Loucy (cell line): ENCODE data around the gene ADGRB3.

Experiments
- H2AFZ ChIP-seq: fragments of 200-600 bp; sonication (generic); 2 replicates; pipeline ENCODE4 v1.6.0; 2016; ENCODE audit warnings: antibody characterized with exemption, mild to moderate bottlenecking, low read length, moderate library complexity
- H3F3A ChIP-seq: fragments of 200-600 bp; 2 replicates; pipeline ENCODE4 v1.6.0; 2016; ENCODE audit warnings: antibody characterized with exemption, low read depth, mild to moderate bottlenecking
- H3K27me3 ChIP-seq: fragments of 200-600 bp; sonication (generic); 2 replicates; pipeline ENCODE4 v1.6.1; 2014; ENCODE audit warnings: low read length, mild to moderate bottlenecking; ENCODE audit not compliant: insufficient read depth, poor library complexity, severe bottlenecking
- H3K36me3 ChIP-seq: fragments of 200-600 bp; sonication (generic); 2 replicates; pipeline ENCODE4 v1.6.1; 2016; ENCODE audit warnings: low read length; ENCODE audit not compliant: insufficient read depth
- H3K4me1 ChIP-seq: fragments of 200-600 bp; sonication (generic); 2 replicates; pipeline ENCODE4 v1.5.1; 2014; ENCODE audit warnings: low read length, mild to moderate bottlenecking; ENCODE audit not compliant: insufficient read depth, poor library complexity, severe bottlenecking
- H3K4me2 ChIP-seq: fragments of 200-600 bp; sonication (generic); 2 replicates; pipeline ENCODE4 v1.6.0; 2014; ENCODE audit warnings: antibody characterized with exemption, low read length, low read depth, mild to moderate bottlenecking; ENCODE audit not compliant: poor library complexity, severe bottlenecking
- H3K4me3 ChIP-seq: fragments of 200-600 bp; sonication (generic); 2 replicates; pipeline ENCODE4 v1.5.1; 2014; ENCODE audit warnings: low read length, mild to moderate bottlenecking, mixed read lengths; ENCODE audit not compliant: poor library complexity, severe bottlenecking
- H3K79me2 ChIP-seq: fragments of 200-600 bp; sonication (generic); 2 replicates; pipeline ENCODE4 v1.6.1; 2014; ENCODE audit warnings: low read length; ENCODE audit not compliant: insufficient read depth
- H3K9ac ChIP-seq: fragments of 200-600 bp; sonication (generic); 2 replicates; pipeline ENCODE4 v1.6.0; 2014; ENCODE audit warnings: mild to moderate bottlenecking, low read depth, low read length, moderate library complexity; ENCODE audit not compliant: poor library complexity, severe bottlenecking
- H3K9me2 ChIP-seq: fragments of 200-600 bp; sonication (generic); replicated peaks from 2 replicates; pipeline ENCODE4 v1.6.1; 2016; ENCODE audit warnings: low read depth, low read length, mixed read lengths
- H3K9me3 ChIP-seq: fragments of 200-600 bp; sonication (generic); 2 replicates; pipeline ENCODE4 v1.6.1; 2014; ENCODE audit warnings: mild to moderate bottlenecking, antibody characterized with exemption, low read length, low read depth; ENCODE audit not compliant: insufficient read depth
- H4K20me1 ChIP-seq: fragments of 200-600 bp; sonication (generic); 2 replicates; pipeline ENCODE4 v1.6.0; 2014; ENCODE audit warnings: antibody characterized with exemption, low read length, mild to moderate bottlenecking; ENCODE audit not compliant: insufficient read depth, poor library complexity, severe bottlenecking
- EZH2phosphoT487 ChIP-seq: fragments of 200-600 bp; IDR thresholded peaks from 2 replicates; pipeline ENCODE4 v1.6.1; 2018; ENCODE audit warnings: antibody characterized with exemption, mild to moderate bottlenecking, moderate library complexity, borderline replicate concordance
- TF ChIP-seq, protein P1 (sequence below): fragments of 200-600 bp; sonication (generic); conservative IDR thresholded peaks from 2 replicates; pipeline ENCODE4 v1.5.1; 2014; ENCODE audit warnings: mild to moderate bottlenecking, antibody characterized with exemption, low read length

Gene ADGRB3

DNA sequence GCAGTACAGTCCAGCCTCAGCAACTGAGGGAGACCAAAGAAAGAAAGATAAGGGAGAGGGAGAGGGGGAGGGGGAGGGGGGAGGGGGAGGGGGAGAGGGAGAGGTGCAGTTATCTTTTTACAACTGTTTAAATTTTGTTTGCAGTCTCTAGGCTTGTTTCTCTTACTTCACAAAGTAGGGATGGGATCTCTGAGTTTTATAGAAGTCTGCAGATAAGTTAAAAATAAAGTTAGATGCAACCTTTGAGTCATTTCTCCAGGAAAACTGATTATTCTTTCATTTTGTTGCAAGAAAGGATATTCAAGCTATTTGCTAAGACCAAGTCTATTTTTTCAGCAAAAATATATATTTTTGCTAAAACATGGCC, 487.3 kb downstream of the ADGRB3 start:
- no peaks in the 10 kb centered on the region for H3K9me3 ChIP-seq
- no peaks in the 10 kb centered on the region for H3F3A ChIP-seq
- no peaks in the 10 kb centered on the region for H4K20me1 ChIP-seq
- no peaks in the 10 kb centered on the region for H3K36me3 ChIP-seq
- no peak overlapping the region for H3K4me3 ChIP-seq
- H2AFZ ChIP-seq = no peak overlapping the region
- H3K27me3 ChIP-seq = no peaks in the 10 kb centered on the region
- no peak overlapping the region for H3K9ac ChIP-seq
- no peaks in the 10 kb centered on the region for H3K9me2 ChIP-seq
- H3K4me1 ChIP-seq = no peaks in the 10 kb centered on the region
- no peak for TF ChIP-seq EZH2phosphoT487
- TF ChIP-seq, protein P1, sequence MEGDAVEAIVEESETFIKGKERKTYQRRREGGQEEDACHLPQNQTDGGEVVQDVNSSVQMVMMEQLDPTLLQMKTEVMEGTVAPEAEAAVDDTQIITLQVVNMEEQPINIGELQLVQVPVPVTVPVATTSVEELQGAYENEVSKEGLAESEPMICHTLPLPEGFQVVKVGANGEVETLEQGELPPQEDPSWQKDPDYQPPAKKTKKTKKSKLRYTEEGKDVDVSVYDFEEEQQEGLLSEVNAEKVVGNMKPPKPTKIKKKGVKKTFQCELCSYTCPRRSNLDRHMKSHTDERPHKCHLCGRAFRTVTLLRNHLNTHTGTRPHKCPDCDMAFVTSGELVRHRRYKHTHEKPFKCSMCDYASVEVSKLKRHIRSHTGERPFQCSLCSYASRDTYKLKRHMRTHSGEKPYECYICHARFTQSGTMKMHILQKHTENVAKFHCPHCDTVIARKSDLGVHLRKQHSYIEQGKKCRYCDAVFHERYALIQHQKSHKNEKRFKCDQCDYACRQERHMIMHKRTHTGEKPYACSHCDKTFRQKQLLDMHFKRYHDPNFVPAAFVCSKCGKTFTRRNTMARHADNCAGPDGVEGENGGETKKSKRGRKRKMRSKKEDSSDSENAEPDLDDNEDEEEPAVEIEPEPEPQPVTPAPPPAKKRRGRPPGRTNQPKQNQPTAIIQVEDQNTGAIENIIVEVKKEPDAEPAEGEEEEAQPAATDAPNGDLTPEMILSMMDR = no peak
- no peak overlapping the region for H3K4me2 ChIP-seq
- no peaks in the 10 kb centered on the region for H3K79me2 ChIP-seq

DNA sequence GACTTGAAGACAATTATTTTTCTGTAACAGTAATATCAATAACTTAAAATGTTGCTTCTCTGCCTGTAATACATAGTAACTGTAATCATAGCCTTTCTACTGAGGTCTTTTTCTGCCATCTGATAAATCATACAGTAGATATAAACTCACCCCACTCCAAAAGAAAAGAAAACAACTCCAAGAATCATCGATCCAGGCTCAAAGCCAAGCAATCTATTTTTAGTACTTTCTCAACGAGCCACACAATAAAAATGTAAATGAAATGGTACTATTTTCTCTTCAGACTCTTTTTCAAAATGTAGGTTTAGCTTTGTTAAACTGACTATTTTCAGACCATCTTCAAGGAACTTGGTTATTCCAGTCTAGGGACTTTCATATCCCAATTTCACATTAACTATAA, 493.3 kb downstream of the ADGRB3 start:
- Histone ChIP-seq H3K27me3 (no peaks in the 10 kb centered on the region), H3F3A (no peaks in the 10 kb centered on the region), H3K4me1 (no peaks in the 10 kb centered on the region), H3K36me3 (no peaks in the 10 kb centered on the region), H3K9me2 (no peaks in the 10 kb centered on the region), H3K9ac (no peak overlapping the region), H2AFZ (no peak overlapping the region), H3K9me3 (no peaks in the 10 kb centered on the region), H3K4me2 (no peak overlapping the region), H3K79me2 (no peaks in the 10 kb centered on the region), H3K4me3 (no peak overlapping the region), H4K20me1 (no peaks in the 10 kb centered on the region)
- TF ChIP-seq EZH2phosphoT487 = no peak
- TF ChIP-seq, protein P1 = no peak

DNA sequence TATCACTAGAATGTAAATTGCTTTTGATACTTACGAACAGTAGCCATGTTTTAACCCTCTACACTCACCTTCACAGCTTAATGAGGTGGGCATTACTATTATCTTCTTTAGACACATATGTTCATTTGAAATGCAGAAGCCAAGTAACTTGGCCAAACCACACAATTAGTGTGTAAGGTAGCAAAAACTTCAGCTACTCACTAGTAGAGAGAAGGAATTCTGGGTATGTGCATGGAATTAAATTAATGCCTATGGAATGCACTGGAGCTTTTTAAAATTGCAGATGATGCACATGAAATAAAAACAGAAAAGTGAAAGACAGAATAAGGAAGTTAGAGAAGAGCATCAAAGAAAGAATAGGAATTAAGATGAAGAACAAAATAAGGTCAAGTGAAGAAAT, 494.0 kb downstream of the ADGRB3 start:
- no peak for TF ChIP-seq EZH2phosphoT487
- TF ChIP-seq, protein P1 = no peak
- Histone ChIP-seq H3K9me3 (no peaks in the 10 kb centered on the region), H2AFZ (no peak overlapping the region), H4K20me1 (no peaks in the 10 kb centered on the region), H3K79me2 (no peaks in the 10 kb centered on the region), H3K4me3 (no peak overlapping the region), H3K9me2 (no peaks in the 10 kb centered on the region), H3K27me3 (no peaks in the 10 kb centered on the region), H3K9ac (no peak overlapping the region), H3K36me3 (no peaks in the 10 kb centered on the region), H3K4me1 (no peaks in the 10 kb centered on the region), H3K4me2 (no peak overlapping the region), H3F3A (no peaks in the 10 kb centered on the region)
